Testis (tissue), 3 donors: Measurements from ENCODE around the gene FGF6. TPM values are rescaled to one million over a fixed set of nuclear protein-coding genes. Genes with fewer than 3 reads are reported as not detected.

ENCODE experiments used
- DNase-seq: peaks from one replicate; pipeline ENCODE4 v3.0.0-alpha.2; 2019
- H3K27ac ChIP-seq, 2 donors: fragments of 200-600 bp; sonication (generic); one replicate each; pipeline ENCODE4 v1.5.1; 2019
- H3K27me3 ChIP-seq: fragments of 200-600 bp; sonication (generic); one replicate; pipeline ENCODE4 v1.5.1; 2019
- H3K36me3 ChIP-seq: fragments of 200-600 bp; sonication (generic); one replicate; pipeline ENCODE4 v1.5.1; 2017; ENCODE audit warnings: low read depth; ENCODE audit errors: missing control alignments
- H3K4me1 ChIP-seq: fragments of 200-600 bp; sonication (generic); one replicate; pipeline ENCODE4 v1.5.1; 2019
- H3K4me3 ChIP-seq, 2 donors: fragments of 200-600 bp; sonication (generic); one replicate each; pipeline ENCODE4 v1.5.1; 2017 to 2019
- H3K9me3 ChIP-seq: fragments of 200-600 bp; sonication (generic); one replicate; pipeline ENCODE4 v1.5.1; 2017
- POLR2A ChIP-seq: fragments of 450-650 bp; IDR thresholded peaks from one replicate; pipeline ENCODE4 v1.6.1; 2017; ENCODE audit warnings: antibody characterized with exemption, mild to moderate bottlenecking, moderate library complexity
- WGBS, 2 donors: methylation state at CpG; one replicate each; pipeline ENCODE4 v1.1.5; 2018; 5-methylcytosine and 5-hydroxymethylcytosine counted together
- intact Hi-C: fragments of 100-400 bp; cut with DNase I; formaldehyde crosslinking; loops from one replicate; pipeline ENCODE4 v1.15.1; 2023; ENCODE audit warnings: low total_unique reads
- polyA plus RNA-seq: library from polyadenylated mRNA; stranded (reverse); fragments of 350-450 nt; fragmentation: Illumina TruSeq; extraction: RNeasy Lipid Tissue Mini Kit (QIAGEN cat#74804); gene quantifications from one replicate; pipeline ENCODE4 v1.2.3, GENCODE V29; 2014; ENCODE audit warnings: low read depth, low replicate concordance; ENCODE audit not compliant: insufficient read depth
- total RNA-seq, 2 donors: library from RNA; depleted of rRNA; stranded (reverse); fragments of >200 nt; gene quantifications; one replicate each; pipeline ENCODE4 v1.2.3, GENCODE V29; 2016
- TF ChIP-seq, protein P1 (sequence below), 3 experiments: fragments of 450-650 bp in 2 of 3; fragments of 200-600 bp in 1 of 3; sonication (generic) in 1 of 3; IDR thresholded peaks; one replicate each; pipeline ENCODE4 v1.5.1; 2016 to 2019; ENCODE audit warnings: antibody characterized with exemption in 3 of 3, mild to moderate bottlenecking in 2 of 3, moderate library complexity in 1 of 3

The FGF6 gene
- total and polyA plus RNA-seq, 3 donors from 2014 or later, result not detected

DNA sequence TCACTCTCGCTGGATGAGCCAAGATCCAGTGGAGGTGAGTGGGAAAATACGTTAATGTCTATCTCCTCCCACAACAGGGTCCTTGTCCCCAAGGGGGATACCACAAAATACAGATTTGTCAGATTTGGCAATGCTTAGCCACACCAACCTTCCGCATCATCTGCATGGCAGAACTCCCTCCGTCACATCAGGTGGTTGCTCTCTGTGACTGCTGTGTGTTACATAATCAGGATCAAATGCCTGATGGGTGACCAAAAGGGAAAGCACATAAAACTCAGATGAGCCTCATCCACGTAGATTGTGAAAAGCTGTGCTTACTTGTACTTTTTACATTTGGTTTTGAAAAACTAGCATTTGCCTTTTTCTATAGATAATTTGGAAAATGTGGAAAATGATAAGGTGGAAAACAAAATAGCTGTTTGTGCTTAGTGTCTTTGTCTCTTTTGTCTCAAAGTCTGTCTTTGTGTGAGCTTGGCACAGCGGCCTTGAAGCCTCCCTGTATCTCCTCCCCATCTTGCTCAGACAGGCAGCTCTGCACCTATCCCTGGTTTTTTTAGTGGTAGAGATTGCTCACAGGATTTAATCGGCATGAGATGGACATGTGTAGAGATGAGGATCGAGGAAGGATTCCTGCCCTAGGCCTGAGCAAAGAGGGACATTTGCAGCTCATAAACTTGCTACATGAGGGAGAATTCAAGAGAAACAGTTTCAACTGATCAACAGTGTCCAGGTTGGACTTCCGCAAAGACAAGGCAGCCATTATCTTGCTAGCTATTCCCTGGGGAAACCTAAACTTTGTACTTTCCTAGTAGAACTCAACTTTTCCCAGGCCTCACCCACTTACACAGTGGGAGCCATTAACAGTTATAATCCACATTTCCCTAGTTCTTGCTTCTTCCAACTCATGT lies 3.6 kb upstream of the FGF6 start:
- Histone ChIP-seq H3K4me3 (no peak overlapping the region), H3K36me3 (no peaks in the 10 kb centered on the region), H3K4me1 (no peaks in the 10 kb centered on the region), H3K27me3 (no peaks in the 10 kb centered on the region), H3K9me3 (no peaks in the 10 kb centered on the region), H3K27ac (peak overlapping the region in 1 of 2 donors; percentile 56)
- intact Hi-C loops, result no loop called here
- no peak for TF ChIP-seq POLR2A
- TF ChIP-seq, protein P1, sequence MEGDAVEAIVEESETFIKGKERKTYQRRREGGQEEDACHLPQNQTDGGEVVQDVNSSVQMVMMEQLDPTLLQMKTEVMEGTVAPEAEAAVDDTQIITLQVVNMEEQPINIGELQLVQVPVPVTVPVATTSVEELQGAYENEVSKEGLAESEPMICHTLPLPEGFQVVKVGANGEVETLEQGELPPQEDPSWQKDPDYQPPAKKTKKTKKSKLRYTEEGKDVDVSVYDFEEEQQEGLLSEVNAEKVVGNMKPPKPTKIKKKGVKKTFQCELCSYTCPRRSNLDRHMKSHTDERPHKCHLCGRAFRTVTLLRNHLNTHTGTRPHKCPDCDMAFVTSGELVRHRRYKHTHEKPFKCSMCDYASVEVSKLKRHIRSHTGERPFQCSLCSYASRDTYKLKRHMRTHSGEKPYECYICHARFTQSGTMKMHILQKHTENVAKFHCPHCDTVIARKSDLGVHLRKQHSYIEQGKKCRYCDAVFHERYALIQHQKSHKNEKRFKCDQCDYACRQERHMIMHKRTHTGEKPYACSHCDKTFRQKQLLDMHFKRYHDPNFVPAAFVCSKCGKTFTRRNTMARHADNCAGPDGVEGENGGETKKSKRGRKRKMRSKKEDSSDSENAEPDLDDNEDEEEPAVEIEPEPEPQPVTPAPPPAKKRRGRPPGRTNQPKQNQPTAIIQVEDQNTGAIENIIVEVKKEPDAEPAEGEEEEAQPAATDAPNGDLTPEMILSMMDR (IDR thresholded peaks at IDR 0.05), result no peak
- no peak for DNase-seq
- 76 to 80% methylated on average over 9 of the region's 9 CpGs for WGBS, 2 donors

DNA sequence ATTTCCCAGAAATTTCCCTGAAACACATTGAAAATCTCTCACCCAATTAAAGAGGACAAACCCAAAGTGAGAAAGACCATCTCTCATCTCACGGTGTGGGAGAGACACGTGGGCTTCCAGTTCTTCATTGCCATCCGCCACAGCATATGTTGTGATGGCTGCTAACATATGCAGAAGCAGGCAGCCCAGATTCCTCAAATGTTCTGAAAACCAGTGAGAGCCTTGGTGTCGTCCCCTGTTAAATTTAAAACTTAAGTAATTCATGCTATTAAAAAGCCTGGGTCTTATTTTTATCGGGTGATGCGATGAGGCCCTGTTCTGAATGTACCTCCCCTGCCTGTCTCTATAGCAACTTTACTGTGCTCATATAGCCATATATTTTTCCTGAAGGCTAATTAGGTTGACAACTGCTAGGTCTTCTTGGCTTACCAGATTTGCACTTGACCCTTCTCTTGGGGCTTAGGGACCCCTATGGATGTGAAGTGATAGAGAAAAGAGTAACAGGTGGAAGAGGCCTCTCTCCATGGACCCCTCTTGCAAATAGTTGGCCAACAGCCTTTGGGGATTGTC lies 2.8 kb upstream of the FGF6 start:
- no peak for DNase-seq
- no peaks in the 10 kb centered on the region for H3K36me3 ChIP-seq
- no peaks in the 10 kb centered on the region for H3K4me1 ChIP-seq
- H3K9me3 ChIP-seq, result no peaks in the 10 kb centered on the region
- no peak overlapping the region for H3K4me3 ChIP-seq
- H3K27ac ChIP-seq, result no peak overlapping the region
- TF ChIP-seq, protein P1 (IDR thresholded peaks at IDR 0.05), result no peak
- no peak for TF ChIP-seq POLR2A
- WGBS, 2 donors, result 74 to 83% methylated on average over 6 of the region's 6 CpGs
- H3K27me3 ChIP-seq, result no peaks in the 10 kb centered on the region
- intact Hi-C loops, result no loop called here

DNA sequence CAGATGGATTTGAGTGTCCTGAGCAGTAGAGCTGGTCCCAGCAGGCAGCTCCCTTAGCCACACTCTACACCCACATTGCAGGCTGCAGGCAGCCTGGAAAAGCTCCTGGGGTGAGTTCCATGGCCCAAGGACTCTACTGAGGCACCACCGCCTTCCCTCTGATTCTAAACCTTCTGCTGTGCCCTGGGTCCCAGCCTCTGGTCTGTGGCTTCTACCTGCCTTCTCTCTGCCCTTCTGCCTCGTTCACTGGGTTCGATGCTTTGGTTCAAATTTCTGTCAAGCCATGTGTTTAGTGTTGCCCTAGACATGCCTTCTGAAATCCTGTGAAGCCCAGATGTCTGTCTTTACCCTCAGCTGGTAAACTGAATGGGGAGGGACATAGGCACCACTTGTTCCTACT lies 1.5 kb upstream of the FGF6 start:
- intact Hi-C loops, result no loop called here
- TF ChIP-seq POLR2A, result no peak
- TF ChIP-seq, protein P1 (IDR thresholded peaks at IDR 0.05), result no peak
- DNase-seq, result no peak

DNA sequence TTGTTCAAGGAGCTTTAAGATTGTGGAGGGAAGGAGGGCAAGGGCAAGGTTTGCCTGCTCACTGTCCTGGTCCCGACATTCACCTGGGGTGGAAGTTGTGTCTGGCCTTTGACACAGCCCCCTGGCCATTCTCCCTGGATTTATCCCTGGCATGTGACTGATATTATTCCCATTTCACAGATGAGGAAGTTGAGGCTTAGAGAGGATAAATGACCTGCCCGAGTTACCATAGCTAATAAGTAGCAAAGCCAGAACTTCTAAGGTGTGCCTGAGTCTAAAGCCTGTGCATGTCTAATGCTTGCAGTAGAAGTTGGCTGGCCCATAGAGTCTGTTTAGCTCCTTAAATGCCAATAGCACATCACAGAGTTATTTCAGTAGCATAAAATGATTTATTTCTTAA lies 720 bp upstream of the FGF6 start:
- TF ChIP-seq, protein P1 (IDR thresholded peaks at IDR 0.05), result no peak
- TF ChIP-seq POLR2A, result no peak

More for the DNA sequence above, 1.5 kb upstream of the FGF6 start:
- no peaks in the 10 kb centered on the region for H3K9me3 ChIP-seq
- 94 to 97% methylated on average over 3 of the region's 3 CpGs for WGBS, 2 donors
- H3K36me3 ChIP-seq, result no peaks in the 10 kb centered on the region
- H3K4me3 ChIP-seq, result no peak overlapping the region
- no peaks in the 10 kb centered on the region for H3K4me1 ChIP-seq
- no peaks in the 10 kb centered on the region for H3K27me3 ChIP-seq
- no peak overlapping the region for H3K27ac ChIP-seq

More for the DNA sequence above, 720 bp upstream of the FGF6 start:
- no peak for DNase-seq
- no peak overlapping the region for H3K27ac ChIP-seq
- H3K36me3 ChIP-seq, result no peaks in the 10 kb centered on the region
- WGBS, 2 donors, result 47 to 69% methylated on average over 2 of the region's 2 CpGs
- intact Hi-C loops, result no loop called here
- no peak overlapping the region for H3K4me3 ChIP-seq
- no peaks in the 10 kb centered on the region for H3K9me3 ChIP-seq
- H3K27me3 ChIP-seq, result no peaks in the 10 kb centered on the region
- no peaks in the 10 kb centered on the region for H3K4me1 ChIP-seq
